Osteoblast (primary cell): ENCODE results near the gene PDZD8. TPM values are rescaled to one million over a fixed set of nuclear protein-coding genes. Genes with fewer than 3 reads are reported as not detected.

Experiments
- DNase-seq: peaks from one replicate; pipeline ENCODE4 v3.0.0; 2011; ENCODE audit warnings: low spot score, mixed read lengths; ENCODE audit not compliant: insufficient read length; ENCODE audit errors: missing footprints
- H2AFZ ChIP-seq: 2 replicates; pipeline ENCODE4 v1.6.0; 2011; ENCODE audit warnings: mild to moderate bottlenecking, low read length
- H3K27ac ChIP-seq: 2 replicates; pipeline ENCODE4 v1.5.1; 2011; ENCODE audit warnings: mild to moderate bottlenecking, low read depth, low read length, moderate library complexity
- H3K27me3 ChIP-seq: 2 replicates; pipeline ENCODE4 v1.6.0; 2012; ENCODE audit warnings: mild to moderate bottlenecking, control low read depth, inconsistent platforms, low read length, moderate library complexity; ENCODE audit not compliant: insufficient read depth
- H3K36me3 ChIP-seq: 2 replicates; pipeline ENCODE4 v1.5.1; 2011; ENCODE audit warnings: mild to moderate bottlenecking, low read length, control low read depth, moderate library complexity; ENCODE audit not compliant: insufficient read depth
- H3K4me1 ChIP-seq: 2 replicates; pipeline ENCODE4 v1.5.1; 2011; ENCODE audit warnings: mild to moderate bottlenecking, low read length, control low read depth, moderate library complexity; ENCODE audit not compliant: insufficient read depth
- H3K4me2 ChIP-seq: 2 replicates; pipeline ENCODE4 v1.6.0; 2011; ENCODE audit warnings: mild to moderate bottlenecking, low read length; ENCODE audit not compliant: insufficient read depth
- H3K4me3 ChIP-seq: fragments of 200-600 bp; sonication (generic); 3 replicates; pipeline ENCODE4 v1.5.1; 2012; ENCODE audit warnings: mild to moderate bottlenecking, low read length, inconsistent platforms; ENCODE audit not compliant: insufficient read depth
- H3K79me2 ChIP-seq: 2 replicates; pipeline ENCODE4 v1.6.0; 2012; ENCODE audit warnings: mild to moderate bottlenecking, low read length, control low read depth, inconsistent platforms; ENCODE audit not compliant: insufficient read depth
- H3K9me3 ChIP-seq: 2 replicates; pipeline ENCODE4 v1.5.1; 2011; ENCODE audit warnings: low read depth, low read length, control low read depth
- H4K20me1 ChIP-seq: 2 replicates; pipeline ENCODE4 v1.6.0; 2012; ENCODE audit warnings: mild to moderate bottlenecking, low read length, control low read depth; ENCODE audit not compliant: insufficient read depth
- CTCF ChIP-seq: IDR thresholded peaks from 2 replicates; pipeline ENCODE4 v1.5.1; 2011; ENCODE audit warnings: mild to moderate bottlenecking, low read depth, low read length, moderate library complexity; ENCODE audit errors: extremely low read depth
- total RNA-seq: library from RNA; depleted of rRNA; stranded (reverse); fragments of >200 nt; gene quantifications from 2 replicates; pipeline ENCODE4 v1.2.3, GENCODE V29; 2012

PDZD8 gene
- total RNA-seq, 1 donor = 35.8 TPM

GRCh38 chr10:117254774-117255735 lies 120.2 kb downstream of the PDZD8 start:
- Histone ChIP-seq H3K79me2 (no peaks in the 10 kb centered on the region), H3K9me3 (no peaks in the 10 kb centered on the region), H3K27me3 (peaks cover 9% of the 10 kb centered on the region), H3K4me1 (no peaks in the 10 kb centered on the region), H2AFZ (no peak overlapping the region), H3K36me3 (no peaks in the 10 kb centered on the region), H3K4me2 (no peak overlapping the region), H3K27ac (no peak overlapping the region), H3K4me3 (no peak overlapping the region), H4K20me1 (no peaks in the 10 kb centered on the region)
- DNase-seq = no peak
- TF ChIP-seq CTCF = no peak

DNA sequence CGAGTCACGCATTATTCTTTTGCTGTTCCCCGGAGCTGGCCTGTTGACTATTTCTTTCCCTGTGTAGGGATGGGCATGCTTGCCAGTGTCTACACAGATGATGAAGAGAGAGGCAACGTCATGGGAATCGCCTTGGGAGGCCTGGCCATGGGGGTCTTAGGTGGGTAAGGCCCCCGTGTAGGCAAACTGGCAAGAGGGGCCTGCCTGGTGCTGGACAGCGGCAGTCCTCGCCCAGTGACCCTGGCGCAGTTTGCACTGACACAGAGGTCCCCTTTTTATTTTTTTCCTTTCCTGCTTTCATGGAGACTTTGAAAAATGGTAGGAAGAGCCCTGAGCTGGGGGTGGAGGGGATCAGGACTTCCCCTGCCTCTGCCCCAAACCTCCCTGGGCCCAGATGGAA lies 120.9 kb downstream of the PDZD8 start:
- Histone ChIP-seq H3K27me3 (peaks cover 2% of the 10 kb centered on the region), H2AFZ (no peak overlapping the region), H3K4me1 (no peaks in the 10 kb centered on the region), H3K4me3 (no peak overlapping the region), H3K79me2 (no peaks in the 10 kb centered on the region), H3K36me3 (no peaks in the 10 kb centered on the region), H3K4me2 (no peak overlapping the region), H3K27ac (no peak overlapping the region), H3K9me3 (no peaks in the 10 kb centered on the region), H4K20me1 (no peaks in the 10 kb centered on the region)
- no peak for DNase-seq
- TF ChIP-seq CTCF = no peak

DNA sequence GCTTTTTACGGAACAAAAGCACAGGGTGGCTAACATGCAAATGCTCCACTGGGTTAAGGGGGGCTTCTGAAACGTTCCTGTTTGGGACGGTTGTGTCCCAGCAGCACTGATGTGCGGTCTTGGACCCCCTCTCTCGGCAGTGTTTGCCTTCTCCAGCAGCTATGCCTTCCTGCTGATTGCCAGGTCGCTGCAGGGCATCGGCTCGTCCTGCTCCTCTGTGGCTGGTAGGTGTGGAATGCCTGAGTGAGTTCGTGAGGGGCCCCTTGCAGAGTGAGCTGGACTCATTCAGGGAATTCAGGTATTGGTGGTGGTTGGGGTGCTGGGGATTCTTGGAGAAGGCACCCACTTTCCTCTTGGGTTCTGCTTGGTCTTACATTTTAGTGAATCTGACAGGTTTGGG lies 121.3 kb downstream of the PDZD8 start:
- H4K20me1 ChIP-seq = no peaks in the 10 kb centered on the region

More for the DNA sequence above, 121.3 kb downstream of the PDZD8 start:
- no peaks in the 10 kb centered on the region for H3K79me2 ChIP-seq
- H3K4me2 ChIP-seq = no peak overlapping the region
- H3K36me3 ChIP-seq = no peaks in the 10 kb centered on the region
- no peak for TF ChIP-seq CTCF
- H3K4me1 ChIP-seq = no peaks in the 10 kb centered on the region
- no peaks in the 10 kb centered on the region for H3K9me3 ChIP-seq
- no peak overlapping the region for H3K27ac ChIP-seq
- H3K27me3 ChIP-seq = no peaks in the 10 kb centered on the region
- no peak for DNase-seq
- H3K4me3 ChIP-seq = no peak overlapping the region
- no peak overlapping the region for H2AFZ ChIP-seq
